Measurements from ENCODE around the gene APRT.

Gene APRT

DNA sequence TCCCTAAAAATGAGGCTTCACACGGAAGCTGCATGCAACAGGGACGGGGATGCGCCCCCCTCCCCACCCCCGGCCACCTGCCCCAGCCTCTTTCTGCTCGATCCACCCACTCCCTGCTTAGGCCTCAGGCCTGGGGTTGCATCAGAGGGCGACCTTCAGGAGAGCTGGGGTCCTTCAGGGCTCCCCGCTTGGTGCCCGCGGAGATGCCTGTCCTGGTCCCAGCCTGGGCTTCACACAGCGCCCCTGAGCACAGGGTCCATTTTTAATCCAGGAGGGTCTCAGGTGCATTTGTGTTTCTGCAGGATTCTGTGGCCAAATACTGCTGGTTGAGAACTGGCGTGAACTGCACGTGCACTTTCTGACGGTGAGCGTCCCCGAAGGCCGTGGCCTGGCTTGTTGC lies 7.4 kb upstream of the APRT start:
- TF ChIP-seq, protein P1, sequence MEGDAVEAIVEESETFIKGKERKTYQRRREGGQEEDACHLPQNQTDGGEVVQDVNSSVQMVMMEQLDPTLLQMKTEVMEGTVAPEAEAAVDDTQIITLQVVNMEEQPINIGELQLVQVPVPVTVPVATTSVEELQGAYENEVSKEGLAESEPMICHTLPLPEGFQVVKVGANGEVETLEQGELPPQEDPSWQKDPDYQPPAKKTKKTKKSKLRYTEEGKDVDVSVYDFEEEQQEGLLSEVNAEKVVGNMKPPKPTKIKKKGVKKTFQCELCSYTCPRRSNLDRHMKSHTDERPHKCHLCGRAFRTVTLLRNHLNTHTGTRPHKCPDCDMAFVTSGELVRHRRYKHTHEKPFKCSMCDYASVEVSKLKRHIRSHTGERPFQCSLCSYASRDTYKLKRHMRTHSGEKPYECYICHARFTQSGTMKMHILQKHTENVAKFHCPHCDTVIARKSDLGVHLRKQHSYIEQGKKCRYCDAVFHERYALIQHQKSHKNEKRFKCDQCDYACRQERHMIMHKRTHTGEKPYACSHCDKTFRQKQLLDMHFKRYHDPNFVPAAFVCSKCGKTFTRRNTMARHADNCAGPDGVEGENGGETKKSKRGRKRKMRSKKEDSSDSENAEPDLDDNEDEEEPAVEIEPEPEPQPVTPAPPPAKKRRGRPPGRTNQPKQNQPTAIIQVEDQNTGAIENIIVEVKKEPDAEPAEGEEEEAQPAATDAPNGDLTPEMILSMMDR (conservative IDR thresholded peaks at IDR 0.05), result no peak
- H3K27ac ChIP-seq, result no peak overlapping the region

DNA sequence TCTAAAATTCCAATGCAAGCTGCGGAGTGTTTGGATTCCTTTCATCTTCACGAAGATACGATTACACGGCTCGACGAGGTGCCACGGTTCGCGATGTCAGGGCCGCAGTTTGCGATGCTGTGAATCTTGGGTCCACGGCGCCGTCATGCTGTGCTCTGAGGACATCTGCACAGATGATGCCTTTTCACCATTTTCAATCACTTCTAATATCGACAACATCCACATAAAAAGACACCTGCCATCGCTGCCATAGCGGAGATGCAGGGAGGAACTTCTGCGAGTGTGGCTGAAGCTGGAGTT lies 6.8 kb upstream of the APRT start:
- TF ChIP-seq, protein P1 (conservative IDR thresholded peaks at IDR 0.05), result no peak
- H3K27ac ChIP-seq, result no peak overlapping the region

DNA sequence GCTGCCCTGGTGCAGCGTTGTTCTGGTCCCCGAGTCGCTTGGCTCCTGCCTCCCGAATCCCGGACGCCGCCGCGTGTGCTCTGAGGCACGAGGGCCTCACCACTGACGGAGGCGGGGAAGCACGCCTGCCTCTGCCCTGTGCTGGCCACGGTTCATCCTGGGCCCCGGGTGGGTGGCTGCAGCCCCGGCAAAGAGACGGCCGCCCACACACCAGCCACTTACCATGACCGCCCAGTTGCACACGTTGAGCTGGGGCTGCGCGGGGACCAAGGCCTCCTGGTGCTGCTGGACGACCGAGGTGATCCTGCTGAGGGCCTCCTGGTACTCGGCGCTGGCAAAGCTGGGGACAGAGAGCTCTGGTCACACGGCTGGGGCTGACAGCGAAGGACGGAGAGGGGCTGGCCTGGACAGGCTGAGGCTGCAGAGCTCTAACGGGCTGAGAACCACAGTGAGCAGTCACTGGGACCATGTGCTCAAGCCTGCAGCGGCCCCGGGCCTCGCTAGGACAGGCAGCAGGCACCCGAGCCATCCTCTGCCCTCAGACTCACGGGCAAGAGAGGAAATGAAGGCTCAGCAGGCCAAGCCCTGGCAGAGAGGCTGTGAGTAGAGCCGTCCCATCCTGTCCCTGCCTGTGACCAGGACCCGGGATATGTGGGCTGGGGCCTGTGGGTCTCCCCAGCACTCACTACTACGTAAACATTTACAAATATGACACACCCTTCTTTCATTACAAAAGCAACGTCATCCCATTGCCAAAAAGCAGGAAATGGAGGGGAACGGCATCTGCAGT lies 6.3 kb upstream of the APRT start:
- no peak overlapping the region for H3K27ac ChIP-seq
- TF ChIP-seq, protein P1 (conservative IDR thresholded peaks at IDR 0.05), result no peak

DNA sequence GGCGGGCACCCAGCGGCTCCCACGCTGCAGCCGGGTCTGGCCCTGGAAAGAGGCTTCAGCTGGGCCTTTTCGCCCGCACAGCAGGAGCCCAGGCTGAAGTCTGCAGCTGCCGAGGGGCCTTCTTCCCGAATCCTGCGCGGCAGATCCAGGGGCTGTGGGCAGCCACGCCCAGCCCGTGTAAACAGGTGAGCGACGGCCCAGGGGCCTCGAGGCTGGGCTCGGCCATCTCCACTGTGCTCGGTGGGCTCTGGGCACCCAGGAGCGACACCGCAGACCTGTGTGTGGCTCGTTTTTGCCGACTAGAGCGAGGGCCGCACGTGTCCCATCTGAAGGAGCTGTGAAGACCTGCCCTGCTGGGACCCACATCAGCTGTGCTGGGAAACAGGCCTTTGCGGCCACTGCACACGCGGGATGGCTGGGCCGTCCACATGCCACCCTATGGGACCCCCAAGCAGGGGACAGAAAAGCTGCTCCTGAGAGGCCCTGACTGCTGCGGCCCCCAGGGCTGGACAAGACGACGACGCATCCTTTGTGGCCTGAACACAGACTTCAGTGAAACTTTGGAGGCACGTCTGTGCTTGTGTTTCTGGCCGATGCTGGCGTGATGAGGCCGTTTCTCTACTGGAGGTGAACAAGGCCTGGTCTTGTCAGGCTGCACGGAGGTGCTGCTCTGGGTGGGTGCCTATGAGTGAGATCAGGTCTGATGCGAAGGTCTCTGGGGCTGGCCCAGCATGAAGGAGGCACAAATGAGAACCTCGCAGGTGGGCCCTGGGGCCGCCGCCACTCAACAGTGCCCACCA lies 5.2 kb upstream of the APRT start:
- TF ChIP-seq, protein P1 (conservative IDR thresholded peaks at IDR 0.05), result no peak

DNA sequence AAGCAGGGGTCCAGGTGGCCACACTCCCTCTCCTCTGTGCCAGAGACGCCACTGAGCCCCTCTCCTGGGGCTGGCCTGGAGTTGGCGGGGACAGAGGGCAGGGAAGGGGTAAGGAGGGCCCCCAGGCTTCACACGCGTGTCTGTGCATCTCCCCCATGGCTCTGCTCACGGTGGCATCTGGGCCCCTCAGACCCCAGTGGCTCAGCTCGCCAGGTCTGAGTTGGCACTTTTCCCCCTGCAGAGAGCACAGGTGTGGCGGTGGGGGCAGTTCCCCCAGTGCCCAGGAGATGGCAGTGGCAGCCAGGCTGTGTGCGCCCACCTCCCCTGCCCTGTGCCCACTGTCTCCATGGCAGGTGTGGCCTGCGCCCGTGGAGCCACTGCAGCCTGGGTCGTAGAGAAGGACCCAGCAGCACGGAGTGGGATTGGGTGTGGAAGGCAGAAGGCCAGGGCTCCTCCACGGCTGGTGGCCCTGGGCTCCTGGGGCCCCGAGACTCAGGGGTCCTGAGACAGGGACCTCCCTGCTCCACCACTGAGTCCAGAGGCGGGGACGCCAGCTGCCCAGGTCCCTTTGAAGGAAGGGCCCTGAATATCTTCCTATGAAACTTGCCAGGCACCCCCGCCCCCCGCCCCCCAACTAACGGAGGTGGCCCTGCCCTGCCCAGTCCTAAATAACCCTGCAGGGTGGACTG lies 4.3 kb upstream of the APRT start:
- TF ChIP-seq, protein P1 (conservative IDR thresholded peaks at IDR 0.05), result peak; percentile 71
- H3K27ac ChIP-seq, result no peak overlapping the region

More for the DNA sequence above, 5.2 kb upstream of the APRT start:
- no peak overlapping the region for H3K27ac ChIP-seq

DNA sequence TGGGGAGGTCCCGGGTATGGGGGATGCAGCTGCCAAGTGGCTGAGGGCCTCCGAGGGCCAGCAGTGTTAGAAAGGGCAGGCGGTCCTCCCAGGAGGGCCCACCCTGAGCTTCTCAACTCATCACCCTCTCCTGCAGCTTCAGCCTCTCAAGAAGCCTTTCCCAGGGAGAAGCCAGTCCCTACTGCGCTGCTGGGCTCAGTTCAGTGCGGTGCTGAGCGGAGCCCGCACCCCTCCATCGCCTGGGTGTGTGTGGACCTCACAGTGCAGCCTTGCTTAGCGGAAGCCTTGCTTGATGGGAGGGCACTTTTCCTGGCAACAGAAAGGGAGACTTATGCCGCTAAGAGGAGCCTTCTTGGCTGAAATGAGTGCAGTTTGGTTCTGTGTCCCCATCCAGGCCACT lies 3.5 kb upstream of the APRT start:
- TF ChIP-seq, protein P1 (conservative IDR thresholded peaks at IDR 0.05), result no peak
- no peak overlapping the region for H3K27ac ChIP-seq

DNA sequence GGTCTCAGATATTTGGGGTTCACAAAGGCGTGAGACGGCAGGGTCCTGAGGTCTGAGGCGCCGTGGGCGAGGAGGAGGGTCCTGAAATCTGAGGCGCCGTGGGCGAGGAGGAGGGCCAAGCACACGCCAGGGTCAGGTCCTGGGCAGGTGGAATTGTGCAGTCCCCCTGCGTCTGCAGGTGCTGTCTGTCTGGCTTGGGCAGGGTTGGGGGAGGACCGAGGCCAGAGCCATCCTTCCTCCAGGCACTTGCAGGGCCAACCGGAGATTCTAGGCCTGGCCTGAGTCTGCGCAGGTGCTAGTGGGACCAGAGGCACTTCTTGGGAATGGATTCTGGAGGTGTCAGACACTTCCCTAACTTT lies 2.4 kb upstream of the APRT start:
- H3K27ac ChIP-seq, result no peak overlapping the region
- TF ChIP-seq, protein P1 (conservative IDR thresholded peaks at IDR 0.05), result no peak

All from VCaP (cell line).